HUES64 (cell line): ENCODE measurements around the gene HNRNPUL2.
A peak's percentile ranks its signal among the peaks of the same experiment; 100 is the strongest.

Experiments used
- H3K27ac ChIP-seq: 2 replicates; pipeline ENCODE4 v1.7.0; 2013; ENCODE audit warnings: low read depth, low read length, inconsistent platforms
- H3K27me3 ChIP-seq: 2 replicates; pipeline ENCODE4 v1.6.1; 2013; ENCODE audit warnings: mild to moderate bottlenecking, low read length; ENCODE audit not compliant: insufficient read depth
- H3K36me3 ChIP-seq: 2 replicates; pipeline ENCODE4 v1.6.1; 2013; ENCODE audit warnings: mild to moderate bottlenecking, low read length; ENCODE audit not compliant: insufficient read depth
- H3K4me1 ChIP-seq: 2 replicates; pipeline ENCODE4 v1.6.1; 2013; ENCODE audit warnings: mild to moderate bottlenecking, low read length, moderate library complexity; ENCODE audit not compliant: insufficient read depth
- H3K4me3 ChIP-seq: 2 replicates; pipeline ENCODE4 v1.5.1; 2013; ENCODE audit warnings: mild to moderate bottlenecking, low read length, moderate library complexity
- H3K9ac ChIP-seq: 2 replicates; pipeline ENCODE4 v1.6.1; 2013; ENCODE audit warnings: mild to moderate bottlenecking, low read depth, low read length
- H3K9me3 ChIP-seq: 2 replicates; pipeline ENCODE4 v1.6.1; 2013; ENCODE audit warnings: low read depth, low read length; ENCODE audit not compliant: insufficient read depth
- WGBS: fragments of 150-250, 120-280 bp; methylation state at CpG from one replicate; pipeline ENCODE4 v1.1.7; 2013; ENCODE audit warnings: missing lambda C conversion rate; 5-methylcytosine and 5-hydroxymethylcytosine counted together

HNRNPUL2 gene

DNA sequence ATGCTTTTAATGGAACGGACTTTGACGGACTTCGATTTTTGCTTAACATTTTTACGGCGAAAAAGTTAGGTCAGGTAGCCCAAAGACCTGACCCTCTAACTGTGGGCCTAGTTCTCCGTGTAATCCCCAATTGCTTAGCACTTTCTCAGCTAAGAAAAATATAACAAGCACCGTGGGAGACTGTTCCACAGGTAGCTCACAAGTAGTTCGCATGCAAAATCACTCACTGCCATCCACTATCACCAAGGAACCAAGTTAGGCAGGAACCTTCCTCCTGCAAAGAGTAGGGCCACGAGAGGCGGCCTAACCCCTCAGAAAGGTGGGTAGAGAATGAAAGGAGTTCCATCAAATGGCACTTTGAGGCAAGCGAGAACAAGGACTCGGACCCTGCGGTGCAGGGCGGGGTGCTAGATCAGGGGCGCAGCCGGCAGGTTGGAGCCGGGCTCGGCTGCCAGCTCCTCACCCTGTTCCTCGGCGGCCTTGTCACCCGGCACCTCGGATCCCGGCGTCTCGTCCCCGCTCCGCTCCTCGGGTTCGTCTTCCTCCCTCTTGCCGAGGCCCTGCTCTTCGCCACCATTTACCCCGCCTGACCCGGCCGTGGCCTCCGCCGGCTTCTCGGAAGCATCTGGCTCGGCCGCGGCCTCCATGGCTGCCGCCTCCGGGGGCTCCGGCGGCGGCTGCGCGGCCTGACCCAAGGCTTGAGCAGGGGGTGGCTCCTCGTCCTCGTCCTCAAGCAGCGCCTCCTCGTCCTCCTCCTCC, 922 bp downstream of the HNRNPUL2 start:
- peak overlapping the region; percentile 99 for H3K27ac ChIP-seq
- peak overlapping the region; percentile 99 for H3K4me3 ChIP-seq
- no peaks in the 10 kb centered on the region for H3K9me3 ChIP-seq
- H3K36me3 ChIP-seq, result peaks cover 44% of the 10 kb centered on the region
- under 1% methylated on average over 51 of the region's 51 CpGs for WGBS
- H3K9ac ChIP-seq, result peak overlapping the region; percentile 93
- no peaks in the 10 kb centered on the region for H3K27me3 ChIP-seq
- H3K4me1 ChIP-seq, result peaks cover 15% of the 10 kb centered on the region

- Histone ChIP-seq H3K4me3 (peak overlapping the region; percentile 99), H3K36me3 (peaks cover 47% of the 10 kb centered on the region), H3K9me3 (no peaks in the 10 kb centered on the region), H3K9ac (peak overlapping the region; percentile 93), H3K27me3 (no peaks in the 10 kb centered on the region), H3K27ac (no peak overlapping the region; the same call in 1 of the 2 replicates), H3K4me1 (peaks cover 15% of the 10 kb centered on the region)
- WGBS, result 4% methylated on average over 7 of the region's 7 CpGs
These were observed 1.6 kb downstream of the HNRNPUL2 start for GRCh38 chr11:62725646-62726045.

- H3K9me3 ChIP-seq, result no peaks in the 10 kb centered on the region
- no peaks in the 10 kb centered on the region for H3K27me3 ChIP-seq
- H3K36me3 ChIP-seq, result peaks cover 58% of the 10 kb centered on the region
- no peak overlapping the region for H3K9ac ChIP-seq
- 0 out of 2 replicates have a peak overlapping the region, but pooled peaks have one; percentile 99 for H3K4me3 ChIP-seq
- no peak overlapping the region for H3K27ac ChIP-seq
- WGBS, result 84% methylated on average over 8 of the region's 8 CpGs
- peaks cover 11% of the 10 kb centered on the region for H3K4me1 ChIP-seq
These were observed 3.1 kb downstream of the HNRNPUL2 start for GRCh38 chr11:62724171-62724570.

GRCh38 chr11:62721994-62722393, 5.3 kb downstream of the HNRNPUL2 start:
- Histone ChIP-seq H3K27me3 (no peaks in the 10 kb centered on the region), H3K9me3 (no peaks in the 10 kb centered on the region), H3K9ac (no peak overlapping the region), H3K27ac (no peak overlapping the region), H3K4me1 (peaks cover 11% of the 10 kb centered on the region), H3K4me3 (no peak overlapping the region), H3K36me3 (peaks cover 80% of the 10 kb centered on the region)
- 96% methylated on average over 7 of the region's 7 CpGs for WGBS

DNA sequence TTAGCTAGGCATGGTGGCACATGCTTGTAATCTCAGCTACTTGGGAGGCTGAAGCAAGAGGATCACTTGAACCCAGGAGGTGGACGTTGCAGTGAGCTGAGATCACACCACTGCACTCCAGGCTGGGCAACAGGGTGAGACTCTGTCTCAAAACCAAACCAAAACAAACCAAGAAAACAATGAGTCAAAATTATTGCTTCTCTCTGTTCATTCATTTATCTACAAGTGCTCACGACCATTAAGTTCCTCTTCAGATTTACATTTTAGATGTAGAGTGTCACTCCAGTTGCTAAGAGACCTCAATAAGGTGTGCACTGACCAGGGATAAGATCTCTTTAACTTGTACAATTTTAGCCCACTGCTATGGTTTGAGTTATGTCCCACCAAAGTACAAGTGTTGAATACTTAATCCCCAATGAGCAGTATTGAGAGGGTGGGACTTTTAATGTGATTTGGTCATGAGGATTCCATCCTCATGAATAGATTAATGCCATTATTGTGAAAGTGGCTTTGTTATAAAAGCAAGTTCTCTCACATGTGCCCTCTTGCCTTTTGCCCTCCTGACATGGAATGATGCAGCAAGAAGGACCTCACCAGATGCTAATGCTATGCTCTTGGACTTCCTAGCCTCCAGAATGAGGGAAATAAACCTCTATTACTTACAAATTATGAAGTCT, 7.8 kb downstream of the HNRNPUL2 start:
- Histone ChIP-seq H3K36me3 (peaks cover 99% of the 10 kb centered on the region), H3K4me1 (peaks cover under 1% of the 10 kb centered on the region; the same call in 1 of the 2 replicates), H3K9me3 (no peaks in the 10 kb centered on the region), H3K9ac (no peak overlapping the region), H3K27me3 (no peaks in the 10 kb centered on the region), H3K4me3 (no peak overlapping the region), H3K27ac (no peak overlapping the region)
- 91% methylated on average over 2 of the region's 2 CpGs for WGBS

- Histone ChIP-seq H3K9ac (no peak overlapping the region), H3K36me3 (peaks cover 98% of the 10 kb centered on the region), H3K9me3 (no peaks in the 10 kb centered on the region), H3K27ac (no peak overlapping the region), H3K27me3 (no peaks in the 10 kb centered on the region), H3K4me1 (no peaks in the 10 kb centered on the region), H3K4me3 (no peak overlapping the region)
- WGBS, result 98% methylated on average over 10 of the region's 11 CpGs
These were observed 10.4 kb downstream of the HNRNPUL2 start for GRCh38 chr11:62716816-62717215.

GRCh38 chr11:62716206-62716605, 11.1 kb downstream of the HNRNPUL2 start:
- H3K9me3 ChIP-seq, result no peaks in the 10 kb centered on the region
- no peaks in the 10 kb centered on the region for H3K4me1 ChIP-seq
- H3K27ac ChIP-seq, result no peak overlapping the region
- H3K27me3 ChIP-seq, result no peaks in the 10 kb centered on the region
- WGBS, result 96% methylated on average over 5 of the region's 5 CpGs
- H3K4me3 ChIP-seq, result no peak overlapping the region
- no peak overlapping the region for H3K9ac ChIP-seq
- peaks cover 98% of the 10 kb centered on the region for H3K36me3 ChIP-seq

DNA sequence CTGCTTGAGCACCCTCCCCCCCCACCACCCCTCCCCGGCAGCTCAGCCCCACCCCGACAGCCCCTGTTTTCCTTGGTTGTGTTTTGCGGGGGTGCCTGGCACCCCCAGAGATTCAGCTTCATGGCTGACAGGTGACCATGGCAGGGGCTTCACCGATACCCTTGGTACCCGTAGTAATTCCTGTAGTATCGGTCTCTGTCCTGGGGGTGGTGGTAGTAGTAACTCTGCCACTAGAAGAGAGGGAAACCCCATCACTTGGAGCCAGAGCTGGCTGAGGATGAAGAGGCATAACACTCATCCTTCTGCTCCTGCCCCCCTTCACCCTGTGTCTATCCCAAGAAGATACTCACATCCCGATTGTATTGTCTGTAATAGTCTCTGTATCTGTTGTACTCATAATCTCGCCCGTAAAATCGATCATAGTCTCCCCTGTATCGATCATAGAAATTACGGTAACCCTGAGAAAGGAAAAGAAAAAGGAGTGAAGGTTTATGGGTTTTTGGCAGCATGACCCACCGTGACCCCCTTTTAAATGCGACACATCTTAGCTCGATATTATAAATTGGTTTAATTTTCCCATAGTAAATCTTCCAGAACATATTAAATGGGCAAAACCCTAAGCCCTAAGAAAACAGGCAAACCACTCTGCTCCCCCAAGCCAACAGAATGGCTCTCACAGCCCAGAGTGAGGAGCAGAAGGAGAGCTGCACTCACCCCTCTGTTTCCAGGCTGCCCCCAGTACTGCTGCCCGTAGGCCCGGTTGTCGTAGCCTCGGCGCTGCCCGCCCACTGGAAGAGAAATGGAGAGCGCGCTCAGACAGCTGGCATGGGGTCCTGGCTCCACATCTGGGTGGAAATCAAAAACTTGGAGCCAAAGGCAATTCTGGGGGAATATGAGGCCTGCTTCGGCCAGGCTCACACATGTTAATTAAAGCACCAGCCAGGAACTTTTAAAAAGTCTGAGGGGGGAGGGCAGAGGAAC, 11.8 kb downstream of the HNRNPUL2 start:
- Histone ChIP-seq H3K4me1 (peaks cover under 1% of the 10 kb centered on the region; the same call in 1 of the 2 replicates), H3K9me3 (no peaks in the 10 kb centered on the region), H3K27me3 (no peaks in the 10 kb centered on the region), H3K9ac (no peak overlapping the region), H3K36me3 (peaks cover 98% of the 10 kb centered on the region), H3K27ac (no peak overlapping the region), H3K4me3 (no peak overlapping the region)
- 95% methylated on average over 24 of the region's 24 CpGs for WGBS

DNA sequence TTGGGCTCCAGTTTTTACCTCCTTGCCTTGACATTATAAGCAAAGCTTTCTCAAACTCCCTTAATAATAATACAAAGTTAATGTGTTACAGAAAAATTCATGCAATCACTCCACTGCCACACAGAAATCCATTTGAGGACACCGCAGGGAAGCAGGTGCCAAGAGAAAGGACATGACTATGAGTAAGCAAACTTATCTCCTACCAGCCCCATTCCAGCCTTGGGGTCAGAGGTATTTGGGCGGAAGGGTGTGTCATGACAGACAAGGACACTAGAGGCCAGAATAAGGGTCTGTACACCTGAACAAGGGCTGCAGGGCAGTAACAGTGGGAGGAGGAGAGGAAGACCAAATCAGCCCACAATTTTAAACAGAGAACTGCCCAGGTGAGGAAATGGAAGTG, 13.9 kb downstream of the HNRNPUL2 start:
- 100% methylated on average over 1 of the region's 2 CpGs for WGBS
- no peaks in the 10 kb centered on the region for H3K9me3 ChIP-seq
- no peak overlapping the region for H3K9ac ChIP-seq
- H3K27me3 ChIP-seq, result no peaks in the 10 kb centered on the region
- H3K27ac ChIP-seq, result peak overlapping the region; percentile 12; the same call in 1 of the 2 replicates
- peaks cover 81% of the 10 kb centered on the region for H3K36me3 ChIP-seq
- H3K4me1 ChIP-seq, result peaks cover 9% of the 10 kb centered on the region
- no peak overlapping the region for H3K4me3 ChIP-seq

- WGBS, result 96% methylated on average over 3 of the region's 3 CpGs
- H3K36me3 ChIP-seq, result peaks cover 76% of the 10 kb centered on the region
- no peak overlapping the region for H3K4me3 ChIP-seq
- no peak overlapping the region for H3K27ac ChIP-seq
- no peak overlapping the region for H3K9ac ChIP-seq
- H3K4me1 ChIP-seq, result peaks cover 13% of the 10 kb centered on the region
- H3K27me3 ChIP-seq, result no peaks in the 10 kb centered on the region
- no peaks in the 10 kb centered on the region for H3K9me3 ChIP-seq
These were observed 14.4 kb downstream of the HNRNPUL2 start for GRCh38 chr11:62712861-62713260.
